GM15510 (cell line): ENCODE results near the gene SAMD13.

ENCODE experiments used
- POLR2A ChIP-seq: IDR thresholded peaks from 3 replicates; pipeline ENCODE4 v1.6.1; 2011; ENCODE audit warnings: borderline replicate concordance; ENCODE audit not compliant: insufficient read length; ENCODE audit errors: extremely low read depth

The SAMD13 gene

GRCh38 chr1:84350104-84350503, 48.6 kb downstream of the SAMD13 start:
- TF ChIP-seq POLR2A: no peak

GRCh38 chr1:84350550-84350949, 49.0 kb downstream of the SAMD13 start:
- no peak for TF ChIP-seq POLR2A

- TF ChIP-seq POLR2A: no peak
Observed at GRCh38 chr1:84352298-84353106, 51.0 kb downstream of the SAMD13 start.

- TF ChIP-seq POLR2A: no peak
Observed at GRCh38 chr1:84353695-84354094, 52.2 kb downstream of the SAMD13 start.

- TF ChIP-seq POLR2A: no peak
Observed at GRCh38 chr1:84355556-84355955, 54.0 kb downstream of the SAMD13 start.

- TF ChIP-seq POLR2A: no peak
Observed at GRCh38 chr1:84356881-84357280, 55.4 kb downstream of the SAMD13 start.

- no peak for TF ChIP-seq POLR2A
Observed at GRCh38 chr1:84358695-84359094, 57.2 kb downstream of the SAMD13 start.

- TF ChIP-seq POLR2A: no peak
Observed at GRCh38 chr1:84360316-84360715, 58.8 kb downstream of the SAMD13 start.

- no peak for TF ChIP-seq POLR2A
Observed at GRCh38 chr1:84361796-84362195, 60.3 kb downstream of the SAMD13 start.

GRCh38 chr1:84363019-84363418, 61.5 kb downstream of the SAMD13 start:
- TF ChIP-seq POLR2A: no peak

- no peak for TF ChIP-seq POLR2A
Observed at GRCh38 chr1:84363622-84364021, 62.1 kb downstream of the SAMD13 start.

- no peak for TF ChIP-seq POLR2A
Observed at GRCh38 chr1:84365225-84366221, 64.0 kb downstream of the SAMD13 start.

- no peak for TF ChIP-seq POLR2A
Observed at GRCh38 chr1:84366786-84367185, 65.3 kb downstream of the SAMD13 start.

GRCh38 chr1:84367219-84367618, 65.7 kb downstream of the SAMD13 start:
- TF ChIP-seq POLR2A: no peak

- TF ChIP-seq POLR2A: no peak
Observed at GRCh38 chr1:84368441-84368840, 66.9 kb downstream of the SAMD13 start.
